OCI-LY3 (cell line): Measurements from ENCODE around the gene LGMN.

ENCODE experiments used
- EZH2phosphoT487 ChIP-seq: fragments of 200-600 bp; shearing (Covaris generic); IDR thresholded peaks from 2 replicates; pipeline ENCODE4 v1.6.1; 2018; ENCODE audit warnings: antibody characterized with exemption, mixed run types, low read depth
- TF ChIP-seq, protein P1 (sequence below): fragments of 200-600, 300-600 bp; sonication (generic); IDR thresholded peaks from 2 replicates; pipeline ENCODE4 v1.5.1; 2014; ENCODE audit warnings: antibody characterized with exemption, low read length, low read depth

DNA sequence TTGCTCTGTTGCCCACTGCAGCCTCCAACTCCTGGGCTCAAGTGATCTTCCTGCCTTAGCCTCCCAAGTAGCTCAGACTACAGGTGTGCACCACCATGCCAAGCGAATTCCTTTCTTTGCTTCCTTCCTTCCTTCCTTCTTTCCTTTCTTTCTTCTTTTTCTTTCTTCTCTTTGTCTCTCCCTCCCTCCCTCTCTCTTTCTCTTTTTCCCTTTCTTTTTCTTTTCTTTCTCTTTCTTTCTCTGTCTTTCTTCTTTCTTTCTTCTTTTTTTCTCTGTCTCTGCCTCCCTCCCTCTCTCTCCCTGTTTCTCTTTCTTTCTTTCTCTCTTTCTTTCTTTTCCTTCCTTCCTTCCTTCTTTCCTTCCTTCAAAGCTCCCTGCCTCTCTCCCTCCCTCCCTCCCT is 52.9 kb downstream of the LGMN start:
- no peak for TF ChIP-seq EZH2phosphoT487
- TF ChIP-seq, protein P1, sequence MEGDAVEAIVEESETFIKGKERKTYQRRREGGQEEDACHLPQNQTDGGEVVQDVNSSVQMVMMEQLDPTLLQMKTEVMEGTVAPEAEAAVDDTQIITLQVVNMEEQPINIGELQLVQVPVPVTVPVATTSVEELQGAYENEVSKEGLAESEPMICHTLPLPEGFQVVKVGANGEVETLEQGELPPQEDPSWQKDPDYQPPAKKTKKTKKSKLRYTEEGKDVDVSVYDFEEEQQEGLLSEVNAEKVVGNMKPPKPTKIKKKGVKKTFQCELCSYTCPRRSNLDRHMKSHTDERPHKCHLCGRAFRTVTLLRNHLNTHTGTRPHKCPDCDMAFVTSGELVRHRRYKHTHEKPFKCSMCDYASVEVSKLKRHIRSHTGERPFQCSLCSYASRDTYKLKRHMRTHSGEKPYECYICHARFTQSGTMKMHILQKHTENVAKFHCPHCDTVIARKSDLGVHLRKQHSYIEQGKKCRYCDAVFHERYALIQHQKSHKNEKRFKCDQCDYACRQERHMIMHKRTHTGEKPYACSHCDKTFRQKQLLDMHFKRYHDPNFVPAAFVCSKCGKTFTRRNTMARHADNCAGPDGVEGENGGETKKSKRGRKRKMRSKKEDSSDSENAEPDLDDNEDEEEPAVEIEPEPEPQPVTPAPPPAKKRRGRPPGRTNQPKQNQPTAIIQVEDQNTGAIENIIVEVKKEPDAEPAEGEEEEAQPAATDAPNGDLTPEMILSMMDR: no peak
